Measurements from ENCODE around the gene AKAP8.
A peak's percentile ranks its signal among the peaks of the same experiment; 100 is the strongest.
"Not testable (repeated sequence)": the region's sequence is repeated elsewhere in the genome, so short reads cannot be mapped to it uniquely, and the experiment has no call there.

Gene AKAP8

GRCh38 chr19:15371119-15371518 is 8.5 kb downstream of the AKAP8 start:
- H3K27ac Mint-ChIP-seq = no peak overlapping the region
- DNase-seq (ENCODE audit: low spot score in 2 of 2) (no peak), ATAC-seq (no peak)
- peaks cover 97% of the 10 kb centered on the region for H3K36me3 Mint-ChIP-seq
- no peaks in the 10 kb centered on the region for H3K9me3 Mint-ChIP-seq
- H3K4me1 Mint-ChIP-seq = peaks cover 26% of the 10 kb centered on the region
- H3K4me3 Mint-ChIP-seq = no peak overlapping the region

- DNase-seq (ENCODE audit: low spot score in 2 of 2) = no peak
- Mint-ChIP-seq H3K36me3 (peaks cover 100% of the 10 kb centered on the region), H3K9me3 (no peaks in the 10 kb centered on the region), H3K4me3 (no peak overlapping the region), H3K4me1 (peaks cover 26% of the 10 kb centered on the region), H3K27ac (no peak overlapping the region)
- no peak for ATAC-seq
Observed at GRCh38 chr19:15369594-15369891, 10.0 kb downstream of the AKAP8 start.

GRCh38 chr19:15368798-15369593 is 10.6 kb downstream of the AKAP8 start:
- ATAC-seq (no peak), DNase-seq (ENCODE audit: low spot score in 2 of 2) (no peak)
- peaks cover 100% of the 10 kb centered on the region for H3K36me3 Mint-ChIP-seq
- peaks cover 26% of the 10 kb centered on the region for H3K4me1 Mint-ChIP-seq
- H3K27ac Mint-ChIP-seq = peak overlapping the region; percentile 50
- no peaks in the 10 kb centered on the region for H3K9me3 Mint-ChIP-seq
- no peak overlapping the region for H3K4me3 Mint-ChIP-seq

GRCh38 chr19:15368051-15368632 is 11.4 kb downstream of the AKAP8 start:
- no peak overlapping the region for H3K4me3 Mint-ChIP-seq
- ATAC-seq (no peak), DNase-seq (ENCODE audit: low spot score in 2 of 2) (no peak)
- H3K9me3 Mint-ChIP-seq = no peaks in the 10 kb centered on the region
- H3K27ac Mint-ChIP-seq = peak overlapping the region; percentile 50
- H3K4me1 Mint-ChIP-seq = peaks cover 17% of the 10 kb centered on the region
- peaks cover 97% of the 10 kb centered on the region for H3K36me3 Mint-ChIP-seq

GRCh38 chr19:15367439-15367838 is 12.1 kb downstream of the AKAP8 start:
- Mint-ChIP-seq H3K4me3 (no peak overlapping the region), H3K36me3 (peaks cover 96% of the 10 kb centered on the region), H3K4me1 (peaks cover 11% of the 10 kb centered on the region), H3K9me3 (no peaks in the 10 kb centered on the region), H3K27ac (no peak overlapping the region)
- no peak for ATAC-seq
- no peak for DNase-seq (ENCODE audit: low spot score in 2 of 2)

GRCh38 chr19:15365264-15365663 is 14.3 kb downstream of the AKAP8 start:
- no peak for DNase-seq (ENCODE audit: low spot score in 2 of 2)
- peaks cover 96% of the 10 kb centered on the region for H3K36me3 Mint-ChIP-seq
- no peak overlapping the region for H3K4me3 Mint-ChIP-seq

GRCh38 chr19:15363791-15364190 is 15.8 kb downstream of the AKAP8 start:
- H3K36me3 Mint-ChIP-seq = peaks cover 96% of the 10 kb centered on the region
- H3K9me3 Mint-ChIP-seq; DNase-seq (ENCODE audit: low spot score in 2 of 2); ATAC-seq; H3K4me3 Mint-ChIP-seq; H3K27ac Mint-ChIP-seq: not testable (repeated sequence)
- H3K4me1 Mint-ChIP-seq = peaks cover 22% of the 10 kb centered on the region

More at GRCh38 chr19:15365264-15365663, 14.3 kb downstream of the AKAP8 start:
- no peak overlapping the region for H3K27ac Mint-ChIP-seq
- ATAC-seq = peak; percentile 26
- peaks cover 18% of the 10 kb centered on the region for H3K4me1 Mint-ChIP-seq
- H3K9me3 Mint-ChIP-seq = no peaks in the 10 kb centered on the region

- Mint-ChIP-seq H3K4me1 (peaks cover 16% of the 10 kb centered on the region), H3K36me3 (peaks cover 96% of the 10 kb centered on the region)
- not testable (repeated sequence) for H3K27ac Mint-ChIP-seq; H3K9me3 Mint-ChIP-seq; H3K4me3 Mint-ChIP-seq; DNase-seq (ENCODE audit: low spot score in 2 of 2); ATAC-seq
Observed at GRCh38 chr19:15363048-15363447, 16.5 kb downstream of the AKAP8 start.

- Mint-ChIP-seq H3K27ac (peak overlapping the region; percentile 48), H3K36me3 (peaks cover 96% of the 10 kb centered on the region), H3K4me1 (peaks cover 16% of the 10 kb centered on the region)
- not testable (repeated sequence) for H3K9me3 Mint-ChIP-seq; H3K4me3 Mint-ChIP-seq; DNase-seq (ENCODE audit: low spot score in 2 of 2)
- peak; percentile 85 for ATAC-seq
Observed at GRCh38 chr19:15360015-15360414, 19.6 kb downstream of the AKAP8 start.

GRCh38 chr19:15358918-15359317 is 20.7 kb downstream of the AKAP8 start:
- H3K27ac Mint-ChIP-seq = peak overlapping the region; percentile 48
- ATAC-seq = no peak
- peaks cover 96% of the 10 kb centered on the region for H3K36me3 Mint-ChIP-seq
- H3K9me3 Mint-ChIP-seq = no peaks in the 10 kb centered on the region
- no peak overlapping the region for H3K4me3 Mint-ChIP-seq
- no peak for DNase-seq (ENCODE audit: low spot score in 2 of 2)
- H3K4me1 Mint-ChIP-seq = peaks cover 16% of the 10 kb centered on the region

- Mint-ChIP-seq H3K4me3 (no peak overlapping the region), H3K36me3 (peaks cover 100% of the 10 kb centered on the region), H3K9me3 (no peaks in the 10 kb centered on the region), H3K4me1 (peaks cover 16% of the 10 kb centered on the region), H3K27ac (peak overlapping the region; percentile 48)
- ATAC-seq (no peak), DNase-seq (ENCODE audit: low spot score in 2 of 2) (no peak)
Observed at GRCh38 chr19:15357906-15358305, 21.7 kb downstream of the AKAP8 start.

GRCh38 chr19:15354566-15355296 is 24.9 kb downstream of the AKAP8 start:
- Mint-ChIP-seq H3K4me1 (no peaks in the 10 kb centered on the region), H3K9me3 (no peaks in the 10 kb centered on the region), H3K4me3 (no peak overlapping the region), H3K27ac (no peak overlapping the region), H3K36me3 (peaks cover 93% of the 10 kb centered on the region)
- DNase-seq (ENCODE audit: low spot score in 2 of 2) (no peak), ATAC-seq (no peak)

GRCh38 chr19:15353908-15354307 is 25.7 kb downstream of the AKAP8 start:
- Mint-ChIP-seq H3K9me3 (no peaks in the 10 kb centered on the region), H3K4me1 (no peaks in the 10 kb centered on the region), H3K36me3 (peaks cover 89% of the 10 kb centered on the region), H3K4me3 (no peak overlapping the region), H3K27ac (no peak overlapping the region)
- no peak for DNase-seq (ENCODE audit: low spot score in 2 of 2)
- ATAC-seq = no peak

GRCh38 chr19:15352535-15352934 is 27.1 kb downstream of the AKAP8 start:
- not testable (repeated sequence) for H3K9me3 Mint-ChIP-seq; DNase-seq (ENCODE audit: low spot score in 2 of 2); ATAC-seq; H3K4me3 Mint-ChIP-seq; H3K27ac Mint-ChIP-seq; H3K4me1 Mint-ChIP-seq
- peaks cover 78% of the 10 kb centered on the region for H3K36me3 Mint-ChIP-seq

GRCh38 chr19:15341328-15341727 is 38.3 kb downstream of the AKAP8 start:
- DNase-seq (ENCODE audit: low spot score in 2 of 2); H3K4me3 Mint-ChIP-seq; ATAC-seq; H3K9me3 Mint-ChIP-seq; H3K27ac Mint-ChIP-seq; H3K4me1 Mint-ChIP-seq: not testable (repeated sequence)
- peaks cover 72% of the 10 kb centered on the region for H3K36me3 Mint-ChIP-seq

- H3K36me3 Mint-ChIP-seq = peaks cover 68% of the 10 kb centered on the region
- ATAC-seq (no peak), DNase-seq (ENCODE audit: low spot score in 2 of 2) (no peak)
- H3K4me3 Mint-ChIP-seq = no peak overlapping the region
- no peaks in the 10 kb centered on the region for H3K4me1 Mint-ChIP-seq
- H3K27ac Mint-ChIP-seq = no peak overlapping the region
- H3K9me3 Mint-ChIP-seq = no peaks in the 10 kb centered on the region
Observed at GRCh38 chr19:15340086-15340485, 39.5 kb downstream of the AKAP8 start.

All from stimulated activated effector memory CD8-positive, alpha-beta T cell treated with anti-CD3 and anti-CD28 coated beads, Interleukin-12 subunit alpha, Interleukin-12 subunit beta, amount 100 ng/mL, for 72 hours (primary cell).